Measurements from ENCODE around the gene JCAD.

- TF ChIP-seq HCFC1 (IDR thresholded peaks at IDR 0.05; ENCODE audit: low read length) (no peak), STAT1 (conservative IDR thresholded peaks at IDR 0.05) (no peak), CTCF (IDR thresholded peaks at IDR 0.05 in 2 of 3, conservative IDR thresholded peaks at IDR 0.05 in 1 of 3; ENCODE audit: control insufficient read depth in 2 of 3, extremely low read depth in 1 of 3, insufficient read depth in 1 of 3, low read depth in 3 of 3, low read length in 3 of 3) (no peak), ATF2 (IDR thresholded peaks at IDR 0.05; ENCODE audit: low read length) (no peak), POLR2A (IDR thresholded peaks at IDR 0.05; ENCODE audit: low read depth, low read length) (no peak), EZH2 (IDR thresholded peaks at IDR 0.05; ENCODE audit: borderline replicate concordance, control insufficient read depth, low read depth, low read length) (no peak), EP300 (IDR thresholded peaks at IDR 0.05; ENCODE audit: borderline replicate concordance in 1 of 2, control insufficient read depth in 1 of 2, low read depth in 2 of 2, low read length in 2 of 2) (no peak)
These were observed 19.8 kb downstream of the JCAD start for GRCh38 chr10:30039567-30039966.

All from GM12878 (cell line).